Rectal smooth muscle tissue (tissue), 1 donor: ENCODE measurements around the gene PTS.
"Not testable (repeated sequence)": the region's sequence is repeated elsewhere in the genome, so short reads cannot be mapped to it uniquely, and the experiment has no call there.

Experiments
- H3K27ac ChIP-seq: one replicate; pipeline ENCODE4 v1.7.0; 2013; ENCODE audit warnings: low read depth, low read length, inconsistent platforms
- H3K27me3 ChIP-seq: one replicate; pipeline ENCODE4 v1.7.0; 2013; ENCODE audit warnings: low read length; ENCODE audit not compliant: control insufficient read depth, insufficient read depth
- H3K36me3 ChIP-seq: one replicate; pipeline ENCODE4 v1.7.0; 2013; ENCODE audit warnings: low read length; ENCODE audit not compliant: control insufficient read depth, insufficient read depth
- H3K4me1 ChIP-seq: one replicate; pipeline ENCODE4 v1.7.0; 2013; ENCODE audit warnings: low read length; ENCODE audit not compliant: control insufficient read depth, insufficient read depth
- H3K4me3 ChIP-seq: one replicate; pipeline ENCODE4 v1.7.0; 2013; ENCODE audit warnings: low read length
- H3K9ac ChIP-seq: one replicate; pipeline ENCODE4 v1.7.0; 2013; ENCODE audit warnings: low read length

The PTS gene

DNA sequence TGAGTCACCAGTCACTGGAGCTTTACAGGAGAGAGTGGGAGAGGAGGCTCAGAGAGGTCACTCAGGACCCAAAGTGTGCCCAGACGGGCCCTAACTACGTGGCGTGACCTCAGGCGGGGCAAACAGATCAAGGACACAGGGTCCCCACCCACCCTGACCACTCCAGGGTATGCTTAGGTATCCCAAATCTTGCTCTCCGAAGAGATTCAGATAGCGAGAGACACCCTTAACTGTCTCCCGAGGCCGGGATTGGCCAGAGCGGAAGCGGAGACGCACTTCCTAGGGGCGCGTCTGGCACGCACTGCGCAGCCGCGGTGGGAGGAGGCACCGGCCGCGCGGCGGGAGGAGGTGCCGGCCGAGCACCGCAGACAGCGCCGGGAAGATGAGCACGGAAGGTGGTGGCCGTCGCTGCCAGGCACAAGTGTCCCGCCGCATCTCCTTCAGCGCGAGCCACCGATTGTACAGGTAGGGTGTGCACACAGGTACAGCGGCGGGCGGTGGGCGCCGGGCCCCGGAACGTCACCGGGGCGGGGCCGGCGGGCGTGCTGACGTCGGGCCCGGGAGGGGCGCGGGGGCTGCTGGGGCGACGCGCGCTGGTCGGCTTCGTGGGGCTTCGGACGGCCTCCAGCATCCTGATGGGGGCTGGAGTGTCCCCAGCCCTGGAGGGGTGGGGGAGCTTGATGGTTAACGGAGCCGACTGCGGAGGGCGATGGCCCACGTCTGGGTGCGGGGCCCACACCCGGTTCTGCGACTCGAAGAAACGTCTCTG is at the start of gene PTS:
TSS of gene PTS (plus strand) at position 367 of the 769 bp plus-strand sequence. CDS start at position 383, 16 bp downstream.
- Histone ChIP-seq H3K27me3 (no peaks in the 10 kb centered on the region), H3K9ac (peak within 1 kb of the TSS; percentile 100), H3K4me3 (peak within 1 kb of the TSS; percentile 99), H3K27ac (peak within 1 kb of the TSS; percentile 99), H3K4me1 (peaks cover 4% of the 10 kb centered on the region), H3K36me3 (no peaks in the 10 kb centered on the region)

DNA sequence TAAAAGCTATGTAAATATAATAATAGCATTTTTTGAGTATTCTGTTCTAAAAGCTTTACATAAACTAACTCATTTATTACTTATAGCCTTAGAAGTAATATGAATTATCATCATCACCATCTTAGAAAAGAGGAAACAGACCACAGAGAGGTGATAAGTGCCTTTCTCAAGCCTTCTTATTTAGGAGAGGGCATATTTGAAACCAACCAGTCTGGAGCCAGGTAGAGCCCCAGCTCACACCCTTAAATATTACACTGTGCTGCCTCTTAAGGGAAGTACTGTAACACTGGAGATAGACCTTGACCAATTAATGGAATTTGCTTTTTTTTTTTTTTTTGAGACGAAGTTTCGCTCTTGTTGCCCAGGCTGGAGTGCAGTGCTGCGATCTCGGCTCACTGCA is 48.6 kb upstream of the PTS start:
- no peak overlapping the region for H3K27ac ChIP-seq

GRCh38 chr11:112178428-112178827 is 47.8 kb upstream of the PTS start:
- Histone ChIP-seq H3K4me1 (peaks cover 11% of the 10 kb centered on the region), H3K27me3 (no peaks in the 10 kb centered on the region), H3K4me3 (no peak overlapping the region), H3K36me3 (no peaks in the 10 kb centered on the region), H3K9ac (no peak overlapping the region), H3K27ac (no peak overlapping the region)

More for the DNA sequence above, 48.6 kb upstream of the PTS start:
- H3K9ac ChIP-seq, result no peak overlapping the region
- H3K36me3 ChIP-seq, result no peaks in the 10 kb centered on the region
- peaks cover 11% of the 10 kb centered on the region for H3K4me1 ChIP-seq
- H3K27me3 ChIP-seq, result no peaks in the 10 kb centered on the region
- no peak overlapping the region for H3K4me3 ChIP-seq

DNA sequence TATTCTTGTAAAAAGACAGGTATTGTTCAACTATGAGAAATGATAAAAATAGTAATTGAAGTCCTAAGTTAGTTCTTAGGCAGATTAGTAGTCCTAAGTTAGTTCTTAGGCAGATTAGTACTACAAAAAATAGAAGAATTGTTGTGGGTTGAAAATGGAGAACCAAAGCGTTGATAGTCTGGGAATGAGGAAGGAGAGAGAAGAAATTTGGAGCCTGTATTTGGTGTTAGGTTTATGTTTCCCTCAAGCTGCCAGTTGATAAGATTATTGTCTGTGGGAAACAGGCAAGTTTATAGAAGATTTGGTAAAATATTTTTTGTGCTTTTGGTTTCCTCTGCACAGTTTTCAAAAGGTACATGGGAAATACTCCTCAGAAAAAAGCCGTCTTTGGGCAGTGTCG is 47.3 kb upstream of the PTS start:
- Histone ChIP-seq H3K36me3 (no peaks in the 10 kb centered on the region), H3K4me3 (no peak overlapping the region), H3K4me1 (peaks cover 11% of the 10 kb centered on the region), H3K27me3 (no peaks in the 10 kb centered on the region), H3K9ac (no peak overlapping the region), H3K27ac (no peak overlapping the region)

DNA sequence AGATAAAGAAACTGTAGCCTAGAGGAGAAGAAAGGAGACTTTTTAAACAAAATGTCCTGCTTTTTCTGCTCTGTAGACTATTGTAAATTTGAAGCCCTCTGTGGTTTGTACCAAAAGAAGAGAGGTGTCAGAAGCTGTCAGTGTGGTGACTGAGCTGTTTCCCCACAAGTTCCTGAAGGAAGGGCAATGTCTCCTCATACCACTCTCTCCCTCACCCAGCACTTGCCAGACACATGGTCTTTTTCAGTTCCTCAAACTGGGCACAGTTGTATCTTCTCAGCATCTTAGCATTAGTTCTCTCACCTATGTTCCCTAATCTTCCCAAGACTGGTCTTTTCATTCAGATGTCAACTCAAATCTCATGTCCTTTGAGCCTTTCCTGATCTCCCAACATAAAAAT is 46.6 kb upstream of the PTS start:
- Histone ChIP-seq H3K4me1 (peaks cover 10% of the 10 kb centered on the region), H3K36me3 (no peaks in the 10 kb centered on the region), H3K27me3 (no peaks in the 10 kb centered on the region), H3K27ac (no peak overlapping the region), H3K4me3 (no peak overlapping the region), H3K9ac (no peak overlapping the region)

DNA sequence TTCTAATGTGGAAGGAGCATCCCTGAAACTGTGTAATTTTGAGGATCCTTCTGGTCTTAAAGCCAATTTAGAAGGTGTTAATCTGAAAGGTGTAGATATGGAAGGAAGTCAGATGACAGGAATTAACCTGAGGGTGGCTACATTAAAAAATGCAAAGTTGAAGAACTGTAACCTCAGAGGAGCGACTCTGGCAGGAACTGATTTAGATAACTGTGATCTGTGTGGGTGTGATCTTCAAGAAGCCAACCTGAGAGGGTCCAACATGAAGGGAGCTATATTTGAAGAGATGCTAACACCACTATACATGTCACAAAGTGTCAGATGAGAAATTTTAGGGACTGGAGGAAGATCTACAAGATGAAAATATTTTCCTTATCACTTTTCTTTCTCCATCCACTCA is 43.4 kb upstream of the PTS start:
- Histone ChIP-seq H3K4me1 (no peaks in the 10 kb centered on the region), H3K9ac (no peak overlapping the region)

DNA sequence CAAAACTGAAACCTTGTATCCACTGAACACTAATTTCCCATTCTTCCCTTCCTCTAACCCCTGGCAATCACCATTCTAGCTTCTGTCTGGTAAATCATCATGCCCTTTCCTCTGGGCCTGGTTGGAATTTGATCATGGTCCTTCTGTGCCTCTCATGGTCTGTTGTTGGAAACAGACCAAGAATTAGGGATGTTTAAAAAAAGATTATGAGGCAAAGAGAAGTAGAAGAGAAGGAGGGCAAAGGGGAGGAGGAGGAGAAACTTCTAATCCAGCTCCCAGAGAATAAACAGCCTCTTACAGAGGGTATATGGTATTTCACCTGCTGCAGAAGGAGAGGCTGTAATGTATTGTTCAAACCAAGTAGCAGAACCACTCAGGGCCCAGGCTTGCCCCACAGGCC is 40.3 kb upstream of the PTS start:
- Histone ChIP-seq H3K36me3 (no peaks in the 10 kb centered on the region), H3K9ac (no peak overlapping the region), H3K4me3 (no peak overlapping the region), H3K27me3 (no peaks in the 10 kb centered on the region), H3K4me1 (no peaks in the 10 kb centered on the region), H3K27ac (no peak overlapping the region)

More for the DNA sequence above, 43.4 kb upstream of the PTS start:
- Histone ChIP-seq H3K36me3 (no peaks in the 10 kb centered on the region), H3K27me3 (no peaks in the 10 kb centered on the region), H3K4me3 (no peak overlapping the region), H3K27ac (no peak overlapping the region)

DNA sequence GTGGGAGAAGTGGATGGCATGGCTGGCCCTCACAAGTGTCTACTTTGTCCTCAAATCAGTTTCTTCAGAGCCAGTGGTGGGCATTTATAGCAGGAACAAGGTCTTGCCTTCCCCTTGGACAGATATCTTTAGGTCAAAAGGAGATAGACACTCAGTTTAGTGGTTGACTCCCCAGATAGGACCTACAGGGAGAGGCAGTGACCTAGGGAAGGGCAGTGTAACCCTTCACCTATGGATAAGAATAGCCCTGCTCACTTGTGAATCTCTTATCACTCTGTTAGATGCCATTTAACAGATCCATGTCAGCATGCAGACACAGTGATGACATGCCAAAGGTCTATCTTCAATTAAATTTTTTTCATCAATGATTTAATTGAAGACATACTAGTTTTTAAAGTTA is 39.9 kb upstream of the PTS start:
- Histone ChIP-seq H3K36me3 (no peaks in the 10 kb centered on the region), H3K9ac (no peak overlapping the region), H3K27ac (no peak overlapping the region), H3K4me1 (no peaks in the 10 kb centered on the region), H3K27me3 (no peaks in the 10 kb centered on the region), H3K4me3 (no peak overlapping the region)

DNA sequence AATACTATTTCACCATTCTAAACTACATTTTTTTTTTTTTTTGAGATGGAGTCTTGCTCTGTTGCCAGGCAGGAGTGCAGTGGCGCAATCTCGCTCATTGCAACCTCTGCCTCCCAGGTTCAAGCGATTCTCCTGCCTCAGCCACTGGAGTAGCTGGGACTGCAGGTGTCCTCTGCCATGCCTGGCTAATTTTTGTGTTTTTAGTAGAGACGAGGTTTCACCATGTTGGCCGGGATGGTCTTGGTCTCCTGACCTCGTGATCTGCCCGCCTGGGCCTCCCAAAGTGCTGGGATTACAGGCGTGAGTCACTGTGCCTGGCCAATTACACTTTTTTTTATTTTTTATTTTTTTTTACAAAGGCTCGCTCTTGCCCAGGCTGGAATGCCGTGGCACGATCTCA is 31.1 kb upstream of the PTS start:
- H3K27ac ChIP-seq, result not testable (repeated sequence)

DNA sequence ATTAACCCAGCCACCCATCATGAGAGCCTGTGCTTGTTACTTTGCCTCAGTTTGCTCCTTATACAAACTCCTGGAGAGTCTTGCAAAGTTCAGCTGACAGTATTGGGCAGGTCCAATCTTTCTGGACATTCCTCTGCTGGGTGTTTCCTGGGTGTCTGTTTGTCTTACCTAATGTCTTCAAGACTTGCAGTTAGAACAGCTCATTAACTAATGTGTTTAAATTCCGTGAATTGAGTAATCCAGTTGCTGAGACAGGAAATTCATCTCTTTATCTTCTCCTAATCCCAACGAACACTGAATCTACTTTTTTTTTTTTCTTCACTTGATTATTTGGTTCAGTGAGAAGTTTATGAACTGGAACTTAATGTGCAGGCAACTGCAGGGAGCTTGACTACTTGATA is 30.3 kb upstream of the PTS start:
- Histone ChIP-seq H3K4me1 (no peaks in the 10 kb centered on the region), H3K27me3 (no peaks in the 10 kb centered on the region), H3K4me3 (no peak overlapping the region), H3K36me3 (no peaks in the 10 kb centered on the region), H3K27ac (no peak overlapping the region), H3K9ac (no peak overlapping the region)

More for the DNA sequence above, 31.1 kb upstream of the PTS start:
- not testable (repeated sequence) for H3K4me3 ChIP-seq, H3K4me1 ChIP-seq, H3K27me3 ChIP-seq, H3K9ac ChIP-seq, H3K36me3 ChIP-seq

DNA sequence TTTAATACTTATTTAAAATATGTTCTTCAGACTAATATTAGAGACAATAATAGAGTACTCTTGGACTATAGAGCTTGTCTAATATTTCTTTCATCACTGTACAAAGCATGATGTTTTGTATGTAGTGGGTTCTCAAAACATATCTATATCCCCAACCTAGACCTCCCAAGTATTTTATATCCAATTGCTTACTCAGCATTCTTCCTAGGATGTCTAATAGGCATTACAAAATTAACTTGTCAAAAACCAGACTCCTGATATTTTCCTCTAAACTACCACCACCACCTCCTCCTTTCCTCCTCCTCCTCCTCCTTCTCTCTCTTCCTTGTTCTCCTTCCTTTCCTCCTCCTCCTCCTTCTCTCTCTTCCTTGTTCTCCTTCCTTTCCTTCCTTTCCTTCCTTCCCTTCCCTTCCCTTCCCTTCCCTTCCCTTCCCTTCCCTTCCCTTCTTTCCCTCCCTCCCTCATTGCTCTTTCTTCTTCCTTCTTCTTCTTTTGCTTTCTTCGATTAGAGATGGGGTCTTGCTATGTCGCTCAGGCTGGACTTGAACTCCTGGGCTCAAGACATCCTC is 29.6 kb upstream of the PTS start:
- Histone ChIP-seq H3K4me1 (no peaks in the 10 kb centered on the region), H3K27me3 (no peaks in the 10 kb centered on the region), H3K27ac (no peak overlapping the region), H3K4me3 (no peak overlapping the region), H3K36me3 (no peaks in the 10 kb centered on the region), H3K9ac (no peak overlapping the region)

DNA sequence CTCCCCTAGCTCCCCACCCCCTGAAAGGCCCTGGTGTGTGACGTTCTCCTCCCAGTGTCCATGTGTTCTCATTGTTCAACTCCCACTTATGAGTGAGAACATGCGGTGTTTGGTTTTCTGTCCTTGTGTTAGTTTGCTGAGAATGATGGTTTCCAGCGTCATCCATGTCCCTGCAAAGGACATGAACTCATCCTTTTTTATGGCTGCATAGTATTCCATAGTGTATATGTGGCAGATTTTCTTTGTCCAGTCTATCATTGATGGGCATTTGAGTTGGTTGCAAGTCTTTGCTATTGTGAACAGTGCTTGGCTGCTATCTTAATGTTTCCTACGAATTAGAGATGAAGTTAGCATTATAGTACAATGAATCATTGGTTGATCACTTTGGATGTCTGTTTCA is 27.1 kb upstream of the PTS start:
- not testable (repeated sequence) for H3K9ac ChIP-seq, H3K27me3 ChIP-seq, H3K4me3 ChIP-seq, H3K36me3 ChIP-seq, H3K4me1 ChIP-seq, H3K27ac ChIP-seq

GRCh38 chr11:112200252-112200651 is 26.0 kb upstream of the PTS start:
- no peak overlapping the region for H3K27ac ChIP-seq
- no peaks in the 10 kb centered on the region for H3K27me3 ChIP-seq
- H3K4me1 ChIP-seq, result no peaks in the 10 kb centered on the region
- H3K36me3 ChIP-seq, result no peaks in the 10 kb centered on the region
- H3K4me3 ChIP-seq, result no peak overlapping the region
- H3K9ac ChIP-seq, result no peak overlapping the region
